Measurements from ENCODE around the gene ZNF197. TPM values are rescaled to one million over a fixed set of nuclear protein-coding genes. Genes with fewer than 3 reads are reported as not detected.
A peak's percentile ranks its signal among the peaks of the same experiment; 100 is the strongest.

The ZNF197 gene
- total and polyA plus RNA-seq, 2 of the 13 experiments (the other 11 are each of a cell fraction or from before 2014, with no cell fraction given): 1.8 to 6.8 TPM

DNA sequence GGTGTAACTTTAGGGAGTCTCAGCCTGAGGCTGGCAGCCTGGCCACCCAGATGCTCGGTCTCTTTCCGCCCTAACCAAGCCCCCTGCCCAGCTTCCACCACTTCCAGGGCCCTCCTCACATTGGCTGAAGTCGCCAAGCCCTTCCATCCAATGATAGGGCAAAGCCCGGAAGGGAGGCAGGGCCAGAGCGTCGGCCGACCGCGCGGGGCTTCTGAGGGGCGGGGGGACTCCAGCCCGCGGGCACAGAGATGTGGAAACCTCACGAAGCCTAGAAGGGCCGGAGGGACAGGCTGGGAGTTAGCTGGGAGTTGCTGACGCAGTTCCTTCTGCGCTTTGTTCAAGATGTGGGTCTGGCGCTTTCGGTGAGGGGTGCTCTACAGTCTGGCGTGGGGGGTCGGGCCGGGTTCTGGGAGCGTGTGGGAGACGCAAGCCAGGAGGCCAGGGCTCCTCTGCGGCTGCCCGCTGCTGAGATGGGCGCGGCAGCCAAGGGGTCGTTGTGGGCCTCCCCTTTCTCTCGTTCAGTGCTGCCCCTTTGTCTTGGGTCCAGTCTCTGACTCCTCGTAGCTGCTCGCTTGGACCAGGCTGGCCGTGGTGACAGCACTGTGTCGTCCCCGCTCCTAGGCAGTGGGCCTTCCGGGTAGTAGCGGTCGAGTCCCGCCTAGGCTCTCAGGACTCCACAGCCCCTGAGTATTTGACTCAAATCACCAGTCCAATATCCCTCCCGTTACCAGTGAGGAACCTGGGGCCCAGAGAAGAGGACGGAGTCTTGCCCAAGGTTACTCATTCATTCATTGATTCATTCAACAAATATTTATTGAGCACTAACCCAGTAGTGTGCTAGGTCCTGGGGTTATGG is 40.0 kb upstream of the ZNF197 start, which contains the start of gene ZNF660 (continued):
- TF ChIP-seq, protein P1, sequence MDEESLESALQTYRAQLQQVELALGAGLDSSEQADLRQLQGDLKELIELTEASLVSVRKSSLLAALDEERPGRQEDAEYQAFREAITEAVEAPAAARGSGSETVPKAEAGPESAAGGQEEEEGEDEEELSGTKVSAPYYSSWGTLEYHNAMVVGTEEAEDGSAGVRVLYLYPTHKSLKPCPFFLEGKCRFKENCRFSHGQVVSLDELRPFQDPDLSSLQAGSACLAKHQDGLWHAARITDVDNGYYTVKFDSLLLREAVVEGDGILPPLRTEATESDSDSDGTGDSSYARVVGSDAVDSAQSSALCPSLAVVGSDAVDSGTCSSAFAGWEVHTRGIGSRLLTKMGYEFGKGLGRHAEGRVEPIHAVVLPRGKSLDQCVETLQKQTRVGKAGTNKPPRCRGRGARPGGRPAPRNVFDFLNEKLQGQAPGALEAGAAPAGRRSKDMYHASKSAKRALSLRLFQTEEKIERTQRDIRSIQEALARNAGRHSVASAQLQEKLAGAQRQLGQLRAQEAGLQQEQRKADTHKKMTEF (CRISPR knock-in tag; IDR thresholded peaks at IDR 0.05): 0 out of 2 replicates have a peak, but pooled peaks have one; percentile 18
- no peak for TF ChIP-seq NFE2 (CRISPR knock-in tag; IDR thresholded peaks at IDR 0.05)
- TF ChIP-seq, protein P2, sequence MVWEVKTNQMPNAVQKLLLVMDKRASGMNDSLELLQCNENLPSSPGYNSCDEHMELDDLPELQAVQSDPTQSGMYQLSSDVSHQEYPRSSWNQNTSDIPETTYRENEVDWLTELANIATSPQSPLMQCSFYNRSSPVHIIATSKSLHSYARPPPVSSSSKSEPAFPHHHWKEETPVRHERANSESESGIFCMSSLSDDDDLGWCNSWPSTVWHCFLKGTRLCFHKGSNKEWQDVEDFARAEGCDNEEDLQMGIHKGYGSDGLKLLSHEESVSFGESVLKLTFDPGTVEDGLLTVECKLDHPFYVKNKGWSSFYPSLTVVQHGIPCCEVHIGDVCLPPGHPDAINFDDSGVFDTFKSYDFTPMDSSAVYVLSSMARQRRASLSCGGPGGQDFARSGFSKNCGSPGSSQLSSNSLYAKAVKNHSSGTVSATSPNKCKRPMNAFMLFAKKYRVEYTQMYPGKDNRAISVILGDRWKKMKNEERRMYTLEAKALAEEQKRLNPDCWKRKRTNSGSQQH (CRISPR knock-in tag; IDR thresholded peaks at IDR 0.05; ENCODE audit: low read depth): no peak
- peak; percentile 76 for TF ChIP-seq PHF20 (CRISPR knock-in tag; IDR thresholded peaks at IDR 0.05)
- TF ChIP-seq, protein P3, sequence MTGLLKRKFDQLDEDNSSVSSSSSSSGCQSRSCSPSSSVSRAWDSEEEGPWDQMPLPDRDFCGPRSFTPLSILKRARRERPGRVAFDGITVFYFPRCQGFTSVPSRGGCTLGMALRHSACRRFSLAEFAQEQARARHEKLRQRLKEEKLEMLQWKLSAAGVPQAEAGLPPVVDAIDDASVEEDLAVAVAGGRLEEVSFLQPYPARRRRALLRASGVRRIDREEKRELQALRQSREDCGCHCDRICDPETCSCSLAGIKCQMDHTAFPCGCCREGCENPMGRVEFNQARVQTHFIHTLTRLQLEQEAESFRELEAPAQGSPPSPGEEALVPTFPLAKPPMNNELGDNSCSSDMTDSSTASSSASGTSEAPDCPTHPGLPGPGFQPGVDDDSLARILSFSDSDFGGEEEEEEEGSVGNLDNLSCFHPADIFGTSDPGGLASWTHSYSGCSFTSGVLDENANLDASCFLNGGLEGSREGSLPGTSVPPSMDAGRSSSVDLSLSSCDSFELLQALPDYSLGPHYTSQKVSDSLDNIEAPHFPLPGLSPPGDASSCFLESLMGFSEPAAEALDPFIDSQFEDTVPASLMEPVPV (CRISPR knock-in tag; IDR thresholded peaks at IDR 0.05): no peak
- peak; percentile 70; the same call in 1 of the 2 replicates for TF ChIP-seq PHF8 (CRISPR knock-in tag; IDR thresholded peaks at IDR 0.05)
- no peak for TF ChIP-seq TRIM24 (CRISPR knock-in tag; IDR thresholded peaks at IDR 0.05)
- TF ChIP-seq, protein P4, sequence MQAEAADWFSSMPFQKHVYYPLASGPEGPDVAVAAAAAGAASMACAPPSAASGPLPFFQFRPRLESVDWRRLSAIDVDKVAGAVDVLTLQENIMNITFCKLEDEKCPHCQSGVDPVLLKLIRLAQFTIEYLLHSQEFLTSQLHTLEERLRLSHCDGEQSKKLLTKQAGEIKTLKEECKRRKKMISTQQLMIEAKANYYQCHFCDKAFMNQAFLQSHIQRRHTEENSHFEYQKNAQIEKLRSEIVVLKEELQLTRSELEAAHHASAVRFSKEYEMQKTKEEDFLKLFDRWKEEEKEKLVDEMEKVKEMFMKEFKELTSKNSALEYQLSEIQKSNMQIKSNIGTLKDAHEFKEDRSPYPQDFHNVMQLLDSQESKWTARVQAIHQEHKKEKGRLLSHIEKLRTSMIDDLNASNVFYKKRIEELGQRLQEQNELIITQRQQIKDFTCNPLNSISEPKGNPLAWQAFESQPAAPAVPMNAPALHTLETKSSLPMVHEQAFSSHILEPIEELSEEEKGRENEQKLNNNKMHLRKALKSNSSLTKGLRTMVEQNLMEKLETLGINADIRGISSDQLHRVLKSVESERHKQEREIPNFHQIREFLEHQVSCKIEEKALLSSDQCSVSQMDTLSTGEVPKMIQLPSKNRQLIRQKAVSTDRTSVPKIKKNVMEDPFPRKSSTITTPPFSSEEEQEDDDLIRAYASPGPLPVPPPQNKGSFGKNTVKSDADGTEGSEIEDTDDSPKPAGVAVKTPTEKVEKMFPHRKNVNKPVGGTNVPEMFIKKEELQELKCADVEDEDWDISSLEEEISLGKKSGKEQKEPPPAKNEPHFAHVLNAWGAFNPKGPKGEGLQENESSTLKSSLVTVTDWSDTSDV (CRISPR knock-in tag; IDR thresholded peaks at IDR 0.05): no peak
- TF ChIP-seq, protein P5, sequence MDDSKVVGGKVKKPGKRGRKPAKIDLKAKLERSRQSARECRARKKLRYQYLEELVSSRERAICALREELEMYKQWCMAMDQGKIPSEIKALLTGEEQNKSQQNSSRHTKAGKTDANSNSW (CRISPR knock-in tag; IDR thresholded peaks at IDR 0.05; ENCODE audit: borderline replicate concordance): no peak
- TF ChIP-seq, protein P6, sequence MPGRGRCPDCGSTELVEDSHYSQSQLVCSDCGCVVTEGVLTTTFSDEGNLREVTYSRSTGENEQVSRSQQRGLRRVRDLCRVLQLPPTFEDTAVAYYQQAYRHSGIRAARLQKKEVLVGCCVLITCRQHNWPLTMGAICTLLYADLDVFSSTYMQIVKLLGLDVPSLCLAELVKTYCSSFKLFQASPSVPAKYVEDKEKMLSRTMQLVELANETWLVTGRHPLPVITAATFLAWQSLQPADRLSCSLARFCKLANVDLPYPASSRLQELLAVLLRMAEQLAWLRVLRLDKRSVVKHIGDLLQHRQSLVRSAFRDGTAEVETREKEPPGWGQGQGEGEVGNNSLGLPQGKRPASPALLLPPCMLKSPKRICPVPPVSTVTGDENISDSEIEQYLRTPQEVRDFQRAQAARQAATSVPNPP (CRISPR knock-in tag; IDR thresholded peaks at IDR 0.05): no peak
- 0 out of 2 replicates have a peak, but pooled peaks have one; percentile 44 for TF ChIP-seq MYC (CRISPR knock-in tag; IDR thresholded peaks at IDR 0.05; ENCODE audit: borderline replicate concordance)
- TF ChIP-seq, protein P7, sequence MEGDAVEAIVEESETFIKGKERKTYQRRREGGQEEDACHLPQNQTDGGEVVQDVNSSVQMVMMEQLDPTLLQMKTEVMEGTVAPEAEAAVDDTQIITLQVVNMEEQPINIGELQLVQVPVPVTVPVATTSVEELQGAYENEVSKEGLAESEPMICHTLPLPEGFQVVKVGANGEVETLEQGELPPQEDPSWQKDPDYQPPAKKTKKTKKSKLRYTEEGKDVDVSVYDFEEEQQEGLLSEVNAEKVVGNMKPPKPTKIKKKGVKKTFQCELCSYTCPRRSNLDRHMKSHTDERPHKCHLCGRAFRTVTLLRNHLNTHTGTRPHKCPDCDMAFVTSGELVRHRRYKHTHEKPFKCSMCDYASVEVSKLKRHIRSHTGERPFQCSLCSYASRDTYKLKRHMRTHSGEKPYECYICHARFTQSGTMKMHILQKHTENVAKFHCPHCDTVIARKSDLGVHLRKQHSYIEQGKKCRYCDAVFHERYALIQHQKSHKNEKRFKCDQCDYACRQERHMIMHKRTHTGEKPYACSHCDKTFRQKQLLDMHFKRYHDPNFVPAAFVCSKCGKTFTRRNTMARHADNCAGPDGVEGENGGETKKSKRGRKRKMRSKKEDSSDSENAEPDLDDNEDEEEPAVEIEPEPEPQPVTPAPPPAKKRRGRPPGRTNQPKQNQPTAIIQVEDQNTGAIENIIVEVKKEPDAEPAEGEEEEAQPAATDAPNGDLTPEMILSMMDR (CRISPR knock-in tag; IDR thresholded peaks at IDR 0.05): no peak
- TF ChIP-seq, protein P8, sequence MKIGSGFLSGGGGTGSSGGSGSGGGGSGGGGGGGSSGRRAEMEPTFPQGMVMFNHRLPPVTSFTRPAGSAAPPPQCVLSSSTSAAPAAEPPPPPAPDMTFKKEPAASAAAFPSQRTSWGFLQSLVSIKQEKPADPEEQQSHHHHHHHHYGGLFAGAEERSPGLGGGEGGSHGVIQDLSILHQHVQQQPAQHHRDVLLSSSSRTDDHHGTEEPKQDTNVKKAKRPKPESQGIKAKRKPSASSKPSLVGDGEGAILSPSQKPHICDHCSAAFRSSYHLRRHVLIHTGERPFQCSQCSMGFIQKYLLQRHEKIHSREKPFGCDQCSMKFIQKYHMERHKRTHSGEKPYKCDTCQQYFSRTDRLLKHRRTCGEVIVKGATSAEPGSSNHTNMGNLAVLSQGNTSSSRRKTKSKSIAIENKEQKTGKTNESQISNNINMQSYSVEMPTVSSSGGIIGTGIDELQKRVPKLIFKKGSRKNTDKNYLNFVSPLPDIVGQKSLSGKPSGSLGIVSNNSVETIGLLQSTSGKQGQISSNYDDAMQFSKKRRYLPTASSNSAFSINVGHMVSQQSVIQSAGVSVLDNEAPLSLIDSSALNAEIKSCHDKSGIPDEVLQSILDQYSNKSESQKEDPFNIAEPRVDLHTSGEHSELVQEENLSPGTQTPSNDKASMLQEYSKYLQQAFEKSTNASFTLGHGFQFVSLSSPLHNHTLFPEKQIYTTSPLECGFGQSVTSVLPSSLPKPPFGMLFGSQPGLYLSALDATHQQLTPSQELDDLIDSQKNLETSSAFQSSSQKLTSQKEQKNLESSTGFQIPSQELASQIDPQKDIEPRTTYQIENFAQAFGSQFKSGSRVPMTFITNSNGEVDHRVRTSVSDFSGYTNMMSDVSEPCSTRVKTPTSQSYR (CRISPR knock-in tag; IDR thresholded peaks at IDR 0.05; ENCODE audit: borderline replicate concordance): no peak
